NCI-H2081 treated with DMSO at 0.1 percent for 48 hours (cell line): ENCODE data around the gene TRAK2.

Source experiments
- DNase-seq: peaks from one replicate; lab custom pipeline; 2025; lab: John Stamatoyannopoulos, UW

The TRAK2 gene

GRCh38 chr2:201361078-201361733 lies 90.1 kb downstream of the TRAK2 start:
- DNase-seq, result no peak

GRCh38 chr2:201360256-201360655 lies 91.0 kb downstream of the TRAK2 start:
- no peak for DNase-seq

GRCh38 chr2:201358684-201359083 lies 92.6 kb downstream of the TRAK2 start:
- no peak for DNase-seq

- DNase-seq, result no peak
These were observed 94.0 kb downstream of the TRAK2 start, which contains the start of gene FLACC1 for GRCh38 chr2:201357221-201357620. Gene FLACC1 (minus strand): TSS chr2:201357345. CDS start chr2:201351404, 5,941 bp downstream.

GRCh38 chr2:201353116-201353515 lies 98.1 kb downstream of the TRAK2 start:
- DNase-seq, result no peak

GRCh38 chr2:201350879-201351278 lies 100.4 kb downstream of the TRAK2 start:
- DNase-seq, result no peak

GRCh38 chr2:201349601-201350000 lies 101.7 kb downstream of the TRAK2 start:
- DNase-seq, result no peak

GRCh38 chr2:201348758-201349157 lies 102.5 kb downstream of the TRAK2 start:
- no peak for DNase-seq

- DNase-seq, result no peak
These were observed 104.1 kb downstream of the TRAK2 start for GRCh38 chr2:201347138-201347537.

GRCh38 chr2:201345625-201346213 lies 105.5 kb downstream of the TRAK2 start:
- no peak for DNase-seq

- no peak for DNase-seq
These were observed 106.4 kb downstream of the TRAK2 start for GRCh38 chr2:201344663-201345366.

GRCh38 chr2:201343559-201343958 lies 107.7 kb downstream of the TRAK2 start:
- DNase-seq, result no peak

- no peak for DNase-seq
These were observed 108.3 kb downstream of the TRAK2 start for GRCh38 chr2:201342923-201343322.

GRCh38 chr2:201329409-201329808 lies 121.8 kb downstream of the TRAK2 start:
- DNase-seq, result no peak

GRCh38 chr2:201327678-201328077 lies 123.6 kb downstream of the TRAK2 start:
- no peak for DNase-seq
